GM21737 (cell line): ENCODE data around the gene GABRB3.

ENCODE experiments used
- ATAC-seq: cut with Tn5 transposase; IDR thresholded peaks from one replicate; pipeline ENCODE4 v1.9.1; 2021; ENCODE audit warnings: mild to moderate bottlenecking, moderate library complexity; ENCODE audit not compliant: unreplicated experiment

Gene GABRB3

DNA sequence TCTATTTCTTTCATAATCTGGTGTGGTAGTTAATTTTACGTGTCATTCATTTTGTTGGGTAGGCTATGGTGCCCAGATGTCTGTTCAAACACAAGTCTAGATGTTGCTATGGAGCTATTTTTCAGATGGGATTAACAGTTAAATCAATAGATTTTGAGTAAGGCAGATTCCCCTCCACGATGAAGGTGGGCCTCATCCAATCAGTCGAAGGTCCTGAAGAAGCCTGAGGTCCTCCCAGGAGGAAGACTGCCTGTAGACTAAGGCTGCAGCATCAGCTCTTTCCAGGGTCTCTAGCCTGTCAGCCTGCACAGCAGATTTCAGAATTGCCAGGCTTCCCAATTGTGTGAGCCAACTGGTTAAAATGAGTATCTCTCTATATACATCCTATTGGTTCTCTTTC is 92.9 kb downstream of the GABRB3 start:
- no peak for ATAC-seq

DNA sequence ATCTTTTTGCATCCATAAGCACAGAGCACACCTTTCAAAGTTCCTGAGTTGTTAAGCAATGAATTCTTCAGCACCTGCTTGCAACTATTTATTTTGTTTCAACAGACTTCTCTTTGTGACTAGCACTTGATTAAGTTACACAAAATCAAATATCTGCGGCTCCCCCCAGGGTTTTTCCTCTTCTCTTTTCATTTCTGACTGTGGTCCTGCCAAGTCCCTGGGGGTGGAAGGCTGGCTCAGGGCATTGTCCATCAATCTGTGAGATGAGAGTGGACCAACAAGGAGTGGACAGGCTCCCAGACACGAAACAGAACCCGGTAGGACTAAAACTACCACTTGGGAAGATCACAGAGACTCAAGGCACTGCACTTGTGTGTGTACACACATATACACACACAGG is 96.8 kb downstream of the GABRB3 start:
- ATAC-seq: no peak

DNA sequence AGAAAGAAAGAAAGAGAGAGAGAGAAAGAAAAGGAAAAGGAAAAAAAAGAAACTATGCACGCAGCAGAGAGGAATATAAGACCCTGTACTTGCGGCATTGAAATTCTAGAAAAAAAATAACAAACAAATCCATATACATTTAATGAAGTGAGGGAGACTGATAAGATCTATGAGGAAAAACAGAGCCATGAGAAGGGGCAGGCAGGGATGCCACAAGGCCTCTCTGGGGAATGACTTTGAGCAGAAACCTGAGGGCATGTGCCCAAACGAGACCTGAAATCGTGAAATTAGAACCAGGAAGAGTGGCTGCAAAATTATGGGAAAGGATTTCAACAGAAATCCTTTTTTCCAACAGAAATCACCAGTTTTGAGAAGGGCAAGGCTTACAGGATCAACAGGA is 98.4 kb downstream of the GABRB3 start:
- no peak for ATAC-seq

DNA sequence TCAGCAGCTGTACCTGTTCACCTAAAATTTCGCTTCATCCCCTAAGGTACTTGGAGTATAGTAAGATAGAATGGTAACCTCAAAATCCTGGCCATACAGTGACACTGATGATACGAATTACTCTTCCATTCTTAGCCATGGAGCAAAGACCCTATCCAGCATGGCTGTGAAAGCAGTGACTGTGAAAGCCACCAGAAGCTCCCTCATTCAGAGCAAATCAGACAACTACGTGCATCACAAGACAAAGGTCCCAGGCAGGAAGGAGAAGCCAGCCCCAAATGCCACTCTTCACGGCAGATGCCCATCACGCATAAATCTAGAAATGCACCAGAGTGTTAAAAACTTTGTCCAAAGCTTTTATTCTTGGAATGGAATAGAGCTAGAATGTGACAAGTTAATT is 99.4 kb downstream of the GABRB3 start:
- no peak for ATAC-seq

- no peak for ATAC-seq
Measured at GRCh38 chr15:26670116-26670515, 102.8 kb downstream of the GABRB3 start.

DNA sequence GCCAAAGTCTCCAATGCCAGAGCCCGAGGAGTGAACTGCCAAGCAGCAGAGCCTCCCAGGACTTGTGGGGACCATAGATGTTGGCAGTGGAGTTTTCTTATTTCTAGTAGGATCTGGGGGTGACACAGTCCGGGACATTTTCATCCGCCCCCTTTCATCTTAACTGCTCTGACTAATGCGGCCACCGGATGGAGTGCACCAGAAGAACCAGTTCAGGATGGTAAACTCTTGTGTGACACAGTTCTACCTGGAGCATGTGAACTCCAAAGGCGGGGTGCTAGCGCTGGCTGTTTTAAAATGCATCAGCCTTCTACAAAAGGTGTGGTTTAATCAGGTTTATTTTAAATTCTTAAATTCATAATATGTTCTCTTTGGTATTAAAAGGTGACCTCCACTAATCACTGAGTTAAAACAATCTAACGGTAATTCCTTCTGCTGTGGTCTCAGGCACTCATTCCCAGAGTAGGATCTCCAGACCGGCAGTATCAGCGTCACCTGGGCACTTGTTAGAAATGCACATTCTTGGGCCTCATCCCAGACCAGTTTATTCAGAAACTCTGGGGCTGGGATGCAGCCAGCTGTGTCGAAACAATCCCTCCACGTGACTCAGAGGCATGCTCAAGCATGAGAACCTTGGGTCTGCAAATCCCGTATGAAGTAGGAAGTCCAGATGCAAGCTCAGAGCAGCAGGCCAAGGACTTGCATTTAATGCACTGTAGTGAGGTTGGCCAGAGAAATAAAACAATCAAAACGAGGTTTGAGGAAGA is 105.5 kb downstream of the GABRB3 start:
- ATAC-seq: no peak

DNA sequence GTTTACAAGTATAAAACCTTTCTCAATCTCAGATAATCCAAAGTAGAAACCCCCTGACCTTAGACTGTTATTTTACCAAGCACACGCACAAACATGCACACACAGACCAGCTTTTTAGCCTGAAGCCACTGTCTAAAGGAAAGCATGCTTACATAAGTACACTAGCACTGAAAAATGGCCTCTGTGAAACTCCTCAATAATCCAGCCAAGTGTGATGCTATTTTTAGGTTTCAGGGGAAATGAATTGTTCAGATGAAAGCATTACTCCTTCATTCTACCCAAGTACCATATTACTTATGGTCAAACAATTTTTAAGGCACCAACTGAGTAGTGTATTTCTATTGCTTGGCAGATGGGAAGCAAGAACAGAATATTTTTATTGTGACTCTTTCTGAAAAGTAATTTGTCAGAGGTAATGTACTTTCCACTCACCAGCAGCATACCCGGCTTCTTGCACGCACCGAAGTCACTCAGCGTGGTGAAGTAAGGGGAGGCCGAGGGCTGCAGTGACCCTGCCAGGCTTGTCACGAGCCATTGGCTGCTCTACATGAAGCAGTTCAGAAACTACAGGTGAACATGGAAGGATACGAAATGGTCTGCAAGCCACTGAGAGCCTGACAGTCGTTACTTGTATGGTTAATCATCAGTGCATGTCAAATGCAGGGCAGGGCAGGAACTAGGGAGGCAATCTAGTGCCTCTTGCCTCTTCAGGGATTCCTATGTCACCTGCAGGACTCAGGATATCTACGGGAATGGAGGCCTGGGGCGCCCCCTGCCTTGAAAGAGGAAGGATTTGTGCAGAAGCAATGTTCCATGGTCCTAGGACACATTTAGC is 106.7 kb downstream of the GABRB3 start:
- no peak for ATAC-seq

DNA sequence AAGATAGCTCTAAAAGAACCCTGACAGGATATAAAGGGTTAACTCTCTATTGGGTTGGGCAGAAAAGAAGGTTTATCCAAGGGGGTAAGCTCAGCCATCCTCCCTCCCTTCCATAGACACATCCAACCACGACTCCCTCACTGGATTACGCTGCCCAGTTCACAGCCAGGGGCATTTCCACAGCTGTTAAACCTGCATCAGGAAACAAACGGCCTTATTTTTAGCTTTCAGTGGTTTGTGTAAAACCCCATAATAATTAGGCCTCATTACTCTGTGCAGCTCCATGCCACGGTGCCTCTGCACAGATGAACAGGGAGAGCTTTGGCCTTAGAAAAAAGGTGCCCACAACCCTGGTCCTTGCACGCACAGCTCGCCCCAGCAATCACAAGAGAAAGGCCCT is 110.6 kb downstream of the GABRB3 start:
- ATAC-seq: no peak

DNA sequence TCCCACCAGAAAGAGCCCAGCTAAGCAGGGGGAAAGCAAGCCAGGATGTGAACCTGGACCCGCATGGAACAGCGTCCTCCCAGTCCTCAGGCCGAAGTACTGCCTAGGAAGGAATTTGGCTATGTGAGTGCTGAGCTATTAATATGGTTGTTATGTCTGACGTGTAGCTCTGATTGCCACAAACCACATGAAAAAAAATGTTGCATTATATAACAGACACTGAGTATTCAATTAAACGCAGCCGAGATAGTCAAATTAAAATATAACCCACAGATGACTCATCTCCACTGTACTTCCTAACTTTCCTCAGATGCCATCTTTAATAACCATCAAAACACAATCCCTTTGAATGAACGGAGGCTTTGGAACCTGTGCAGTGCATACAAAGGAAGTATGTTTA is 111.1 kb downstream of the GABRB3 start:
- no peak for ATAC-seq

DNA sequence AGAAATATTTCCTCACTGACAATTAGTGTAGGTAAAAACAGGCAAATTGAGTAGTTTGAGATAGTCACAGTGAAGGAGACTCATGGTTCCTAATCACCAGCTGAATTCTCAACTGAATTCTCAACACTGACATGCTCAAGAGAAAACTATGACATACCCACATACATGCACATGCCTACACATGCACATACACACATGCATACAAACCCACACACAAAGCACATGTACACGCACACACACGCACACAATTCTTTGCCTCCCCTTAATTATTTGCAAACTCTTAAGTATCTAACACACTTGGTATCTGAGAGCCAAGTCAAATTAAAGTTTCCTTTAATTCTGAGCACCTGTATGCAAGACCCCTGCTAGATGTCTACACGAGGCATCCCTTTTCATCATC is 111.8 kb downstream of the GABRB3 start:
- no peak for ATAC-seq

DNA sequence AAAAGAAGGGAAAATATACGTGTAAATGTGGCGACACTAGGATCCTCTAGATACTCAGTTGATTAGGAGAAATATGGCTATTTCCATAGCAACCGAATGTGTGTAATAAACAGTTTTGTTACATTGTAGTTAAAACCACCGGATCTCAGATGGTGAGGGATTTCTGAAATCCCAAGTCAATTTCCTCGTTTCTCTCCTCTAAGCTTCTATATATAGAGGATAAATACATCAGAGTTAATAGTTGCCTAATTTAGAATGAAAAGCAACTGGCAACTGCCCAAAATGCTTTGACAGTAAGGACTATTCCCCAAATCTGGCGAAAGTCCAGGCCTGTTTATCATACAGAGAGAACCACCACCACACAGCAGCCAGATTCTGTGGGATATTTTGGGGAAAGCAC is 112.6 kb downstream of the GABRB3 start:
- ATAC-seq: no peak

DNA sequence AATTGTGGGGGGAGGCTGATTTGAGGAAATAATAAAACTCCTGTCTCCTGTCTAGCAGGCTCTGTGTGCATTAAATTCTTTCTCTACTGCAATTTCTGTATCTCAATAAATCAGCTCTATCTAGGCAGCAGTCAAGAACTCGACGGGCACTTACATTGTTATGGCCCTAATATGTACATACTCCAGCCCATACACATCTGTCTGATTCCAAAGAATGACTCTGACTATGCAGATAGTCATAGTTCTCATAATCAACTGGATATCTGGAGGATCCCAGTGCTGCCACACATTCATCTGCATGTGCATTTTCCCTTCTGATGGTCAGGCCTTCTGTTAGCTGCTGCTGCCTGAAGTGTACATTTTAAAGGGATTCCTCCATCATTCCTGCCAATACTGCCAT is 114.6 kb downstream of the GABRB3 start:
- ATAC-seq: no peak

GRCh38 chr15:26656080-26656479 is 116.8 kb downstream of the GABRB3 start:
- ATAC-seq: no peak

DNA sequence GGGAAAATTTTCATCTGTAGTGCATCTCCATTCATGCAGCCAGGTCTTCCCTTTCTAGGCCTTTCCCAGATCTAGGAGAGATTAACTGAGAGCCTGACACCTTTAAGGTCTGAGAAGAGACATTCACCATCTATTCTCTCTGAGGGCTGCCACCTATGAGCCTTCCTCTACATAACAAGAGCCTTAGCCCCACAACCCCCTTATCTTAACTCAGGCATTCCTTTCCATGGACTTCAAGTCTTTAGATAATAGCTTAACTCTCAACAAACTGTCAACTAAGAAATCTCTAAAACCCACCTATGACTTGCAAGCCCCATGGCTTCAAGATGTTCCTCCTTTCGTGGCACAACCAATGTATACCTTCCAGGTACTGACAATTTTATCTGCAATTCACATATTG is 121.0 kb downstream of the GABRB3 start:
- ATAC-seq: no peak

- no peak for ATAC-seq
Measured at GRCh38 chr15:26648676-26649075, 124.2 kb downstream of the GABRB3 start.

DNA sequence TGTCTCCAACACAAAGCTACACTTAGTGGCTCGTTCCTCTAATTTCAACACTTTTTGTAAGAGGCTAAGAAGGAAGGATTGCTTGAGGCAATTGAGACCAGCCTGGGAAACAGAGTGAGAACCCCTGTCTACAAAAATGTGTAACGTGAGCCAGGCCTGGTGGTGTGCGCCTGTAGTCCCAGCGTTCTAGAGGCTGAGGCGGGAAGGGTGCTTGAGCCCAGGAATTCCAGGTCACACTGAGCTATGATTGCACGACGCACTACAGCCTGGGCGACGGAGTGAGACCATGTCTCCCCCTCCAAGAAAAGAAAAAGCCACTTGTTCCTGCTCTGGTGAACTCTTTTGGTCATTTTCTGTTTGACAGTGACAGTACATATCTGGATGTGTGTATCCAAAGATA is 127.9 kb downstream of the GABRB3 start:
- no peak for ATAC-seq

- no peak for ATAC-seq
Measured at GRCh38 chr15:26641144-26641543, 131.7 kb downstream of the GABRB3 start.

DNA sequence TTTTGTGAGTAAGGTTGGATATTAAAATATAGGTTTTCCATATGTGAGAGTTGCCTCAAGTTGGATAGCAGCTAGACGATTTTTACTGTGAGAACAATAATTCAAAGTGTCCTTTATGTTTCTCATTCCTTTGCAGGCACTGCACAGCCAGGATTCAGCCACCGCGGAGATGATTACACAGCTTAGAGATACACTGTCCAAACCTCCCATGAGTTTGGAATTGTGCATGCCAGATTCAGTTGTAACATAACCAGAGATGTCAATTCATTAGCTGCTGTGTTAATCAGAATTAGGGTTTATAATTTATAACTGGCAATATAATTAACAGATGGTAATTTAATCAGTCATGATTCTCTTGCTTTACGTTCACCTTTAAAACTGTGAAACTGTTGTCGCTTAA is 132.3 kb downstream of the GABRB3 start:
- ATAC-seq: no peak

DNA sequence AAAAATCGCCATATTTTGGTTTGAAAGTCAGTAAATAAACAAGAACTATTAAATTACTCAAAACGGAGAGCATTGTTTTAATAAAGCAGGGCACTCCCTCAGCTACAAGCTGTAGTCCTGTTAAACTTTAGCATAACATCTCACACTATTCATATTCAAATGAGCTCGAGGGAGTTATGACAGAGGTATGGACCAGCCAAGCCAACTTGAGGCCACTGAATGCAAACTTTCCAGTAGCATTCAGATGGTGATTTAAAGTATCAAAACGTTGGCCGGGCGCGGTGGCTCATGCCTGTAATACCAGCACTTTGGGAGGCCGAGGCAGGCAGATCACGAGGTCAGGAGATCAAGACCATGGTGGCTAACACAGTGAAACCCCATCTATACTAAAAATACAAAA is 132.9 kb downstream of the GABRB3 start:
- ATAC-seq: no peak

DNA sequence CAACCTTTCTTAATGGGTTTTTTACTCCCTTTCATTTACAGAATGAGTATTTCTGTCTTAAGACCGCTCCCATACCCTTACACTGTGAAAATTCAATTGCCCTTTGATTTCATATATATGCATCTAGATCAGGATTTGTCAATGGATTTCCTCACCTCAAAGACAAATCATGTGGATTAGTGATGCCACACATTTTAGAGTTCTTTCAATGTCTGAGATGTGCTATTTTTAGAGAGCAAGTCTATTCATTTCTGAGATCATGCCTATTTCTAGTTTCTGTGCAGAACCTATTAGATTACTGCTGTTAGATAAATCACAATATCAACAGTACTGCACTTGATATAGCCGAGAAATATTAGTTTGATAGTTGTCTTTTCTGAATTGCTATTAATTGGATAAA is 137.3 kb downstream of the GABRB3 start:
- ATAC-seq: no peak

GRCh38 chr15:26635105-26635504 is 137.8 kb downstream of the GABRB3 start:
- ATAC-seq: no peak

GRCh38 chr15:26634319-26634718 is 138.5 kb downstream of the GABRB3 start:
- no peak for ATAC-seq
